Measurements from ENCODE around the gene WNT10A.
A peak's percentile ranks its signal among the peaks of the same experiment; 100 is the strongest.
"Not testable (repeated sequence)": the region's sequence is repeated elsewhere in the genome, so short reads cannot be mapped to it uniquely, and the experiment has no call there.

The WNT10A gene
- long read RNA-seq, donor 1: 0 reads
- long read RNA-seq, donor 2, partial matches to known transcripts: 0 of 1 reads
- long read RNA-seq, donor 2, other reads (novel, unspliced or antisense): 0 of 1 reads
- long read RNA-seq, donor 3: 0 reads
- long read RNA-seq, donor 4: 0 reads
- long read RNA-seq, donor 5: 0 reads
- long read RNA-seq, donor 6: 0 reads
- long read RNA-seq, donor 7: 0 reads
- long read RNA-seq, donor 8: 0 reads

DNA sequence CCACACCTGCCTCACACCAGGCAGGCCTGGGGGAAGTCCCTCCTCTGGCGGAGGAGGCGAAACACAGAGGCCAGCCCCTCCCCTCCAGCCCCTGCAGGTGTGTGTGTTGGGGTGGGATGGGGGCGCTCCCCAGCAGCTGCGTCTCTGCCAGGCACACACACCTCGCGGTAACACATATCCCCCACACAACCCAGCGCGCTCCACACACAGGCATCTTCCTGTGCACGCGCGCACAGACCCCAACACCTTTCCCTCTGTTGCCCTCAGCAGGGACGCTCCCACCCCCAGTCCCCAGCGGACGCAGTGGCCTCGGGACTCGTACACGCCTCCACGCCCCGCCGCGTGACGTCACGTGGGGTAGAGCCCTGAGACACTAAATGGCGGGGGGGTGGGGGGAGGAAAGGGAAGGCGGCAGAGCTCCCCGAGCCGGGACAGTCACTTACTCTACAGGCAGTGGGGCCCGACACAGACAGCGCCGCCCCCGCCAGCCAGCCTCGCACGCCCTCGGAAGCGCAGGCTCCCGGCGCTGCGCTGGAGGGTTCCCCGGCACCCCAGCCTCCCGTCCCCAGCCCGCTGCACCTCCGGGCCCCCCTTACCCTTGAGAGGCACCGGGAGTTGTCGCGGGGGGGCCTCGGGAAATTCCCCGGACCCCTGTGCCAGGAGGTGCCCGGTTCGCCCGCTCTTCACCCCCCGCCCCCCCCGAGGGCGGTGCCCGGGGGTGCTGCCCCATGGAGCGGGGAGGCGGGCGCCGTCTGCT is at the start of gene WNT10A:
TSS of gene WNT10A (plus strand) at position 751 of the 757 bp plus-strand sequence. CDS start 144 bp downstream, outside the sequence.
- DNase-seq: no peak

DNA sequence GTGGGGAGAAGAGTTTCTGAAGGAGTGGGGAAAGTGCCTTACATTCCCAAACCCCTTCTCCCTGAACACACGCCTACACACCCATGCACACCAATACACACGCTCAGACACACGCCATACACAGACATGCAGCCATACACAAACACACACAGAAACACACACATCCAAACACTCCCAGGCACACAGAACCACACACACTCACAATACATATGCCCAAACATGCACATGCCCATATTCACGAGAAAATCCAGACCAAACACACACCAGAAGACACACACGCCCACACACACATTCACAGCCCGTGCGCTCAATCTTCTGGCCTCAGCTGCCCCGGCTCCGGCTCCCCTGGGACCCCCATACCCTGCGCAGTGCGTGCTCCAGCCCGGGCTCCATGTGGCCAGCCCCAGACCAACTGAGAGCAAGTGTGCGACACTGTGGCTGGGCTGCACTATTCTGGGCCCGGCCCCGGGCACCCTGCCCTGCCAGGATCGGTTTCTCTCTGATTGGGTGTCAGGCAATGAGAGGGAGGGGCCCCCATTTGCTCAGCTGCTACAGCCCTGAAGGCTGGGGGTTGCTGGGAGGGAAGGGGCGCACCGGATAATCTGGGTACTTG is 49.2 kb upstream of the WNT10A start, which contains the start of gene PRKAG3:
TSS of gene PRKAG3 (minus strand) at position 426 of the 613 bp plus-strand sequence.
- no peak for DNase-seq

DNA sequence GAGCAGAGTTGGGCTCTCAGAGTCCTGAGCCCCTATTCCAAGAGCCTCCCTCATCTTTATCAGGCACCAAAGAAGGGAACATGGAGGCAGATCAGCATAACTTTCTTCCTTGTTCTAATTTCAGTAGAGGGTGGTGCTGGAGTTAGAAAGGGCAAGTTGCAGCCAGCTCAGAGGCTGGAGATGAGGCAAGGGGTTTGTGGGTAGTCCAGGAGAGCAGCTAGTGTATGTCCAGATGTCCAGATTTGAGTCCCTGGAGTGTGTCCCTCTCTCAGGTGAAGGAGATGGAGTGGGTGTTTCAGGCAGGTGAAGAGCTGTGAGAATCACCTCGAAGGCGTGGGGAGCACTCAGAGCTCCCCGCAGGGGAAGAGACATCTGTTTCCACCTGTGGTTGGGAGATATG is 48.6 kb upstream of the WNT10A start:
- no peak for DNase-seq

DNA sequence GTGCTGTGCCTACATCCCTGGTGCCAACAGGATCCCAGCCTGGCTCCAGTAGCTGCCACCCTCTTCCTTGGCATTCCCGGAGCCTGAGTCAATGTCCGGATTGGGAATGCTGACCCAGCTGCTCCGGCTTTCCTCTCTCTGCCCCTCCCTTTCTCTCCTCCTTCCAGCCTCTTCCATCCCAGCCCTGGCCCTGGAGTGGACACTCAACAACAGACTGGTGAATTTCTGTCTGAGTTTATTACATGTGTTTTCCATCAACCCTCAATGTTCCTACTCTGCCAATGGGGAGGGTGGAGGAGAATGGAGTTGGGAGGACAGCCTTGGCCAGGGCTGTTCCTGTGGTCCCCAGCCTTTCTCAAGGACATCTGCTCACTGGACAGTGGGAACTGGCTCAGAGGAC is 48.1 kb upstream of the WNT10A start:
- DNase-seq: no peak

DNA sequence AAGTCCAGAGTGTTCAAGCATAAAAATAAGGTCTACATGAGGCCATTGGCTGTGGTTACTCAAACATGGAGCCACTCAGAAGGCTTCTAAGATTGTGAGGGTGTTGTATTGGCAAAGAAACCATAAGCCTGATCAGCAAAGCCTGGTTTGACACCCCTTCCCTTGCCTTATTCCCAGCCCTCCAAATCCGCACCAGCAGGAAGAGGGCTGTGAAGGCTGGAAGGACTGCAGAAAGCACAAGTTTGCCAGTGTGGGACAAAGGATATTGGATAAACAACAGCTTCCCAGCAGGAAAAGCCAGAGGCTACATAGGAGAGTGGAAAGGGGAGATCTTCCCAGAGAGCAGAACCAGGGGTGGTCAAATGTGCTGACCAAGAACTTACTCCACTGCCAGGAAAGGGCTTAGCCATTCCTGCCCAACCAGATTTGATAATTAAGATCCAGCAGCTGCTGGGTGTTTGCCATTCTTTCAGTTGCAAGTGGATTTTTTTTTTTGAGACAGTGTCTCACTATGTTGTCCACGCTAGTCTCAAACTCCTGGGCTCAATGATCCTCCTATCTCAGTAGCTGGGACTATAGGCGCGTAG is 47.5 kb upstream of the WNT10A start:
- DNase-seq: no peak

DNA sequence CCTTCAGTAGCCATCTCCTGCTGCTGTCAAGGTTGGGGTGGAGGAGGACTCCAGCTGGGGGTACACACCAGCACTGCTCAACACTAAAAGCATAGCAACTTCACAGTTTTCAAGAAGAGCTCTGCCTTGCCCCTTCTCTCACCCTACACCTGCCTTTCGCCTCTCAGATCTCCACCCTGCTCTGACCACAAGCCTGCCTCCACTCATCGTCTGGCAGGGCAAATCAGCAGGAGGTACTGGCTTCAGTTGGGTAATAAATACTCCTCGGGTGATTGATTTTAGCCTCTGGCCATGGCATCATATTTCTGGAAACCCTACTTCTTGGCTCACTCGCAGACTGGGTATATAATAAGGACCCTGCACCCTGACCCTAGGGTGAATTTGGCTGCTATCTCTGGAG is 46.0 kb upstream of the WNT10A start:
- DNase-seq: no peak

DNA sequence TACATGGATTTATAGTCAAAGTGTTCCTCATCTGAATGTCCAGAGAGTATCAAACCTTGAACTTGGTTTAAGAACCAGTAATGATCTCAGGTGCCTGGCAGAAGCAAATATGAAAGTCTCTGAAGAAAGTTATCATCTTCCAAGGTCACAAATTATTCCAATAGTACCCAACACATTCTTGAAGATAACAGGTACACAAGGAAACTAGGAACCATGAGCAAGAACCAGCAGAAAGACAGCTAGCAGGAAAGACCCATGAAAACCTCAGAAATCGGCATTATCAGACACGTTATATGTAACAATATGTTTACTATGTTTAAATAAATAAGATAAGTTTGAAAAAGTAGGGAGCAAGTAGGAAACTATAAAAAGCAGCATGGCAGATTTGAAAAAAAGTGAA is 43.2 kb upstream of the WNT10A start:
- DNase-seq: no peak

DNA sequence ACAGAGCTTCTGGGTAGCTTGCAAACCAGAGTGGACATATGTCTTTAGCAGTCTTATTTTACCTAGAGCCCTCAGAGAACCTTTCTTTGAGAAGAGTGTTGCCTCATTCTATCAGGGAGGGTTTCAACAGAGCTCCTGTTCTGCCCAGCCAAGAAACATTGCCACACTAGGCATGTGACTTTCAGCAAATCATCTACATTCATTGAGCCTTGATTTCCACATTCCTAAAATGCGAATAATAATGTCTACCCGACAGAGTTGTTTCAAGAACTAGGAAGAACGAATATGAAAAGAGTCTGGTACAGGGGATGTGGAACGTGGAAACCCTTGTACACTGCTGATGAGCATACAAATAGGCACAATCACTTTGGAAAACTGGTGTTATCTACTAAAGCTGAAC is 41.2 kb upstream of the WNT10A start:
- DNase-seq: no peak

DNA sequence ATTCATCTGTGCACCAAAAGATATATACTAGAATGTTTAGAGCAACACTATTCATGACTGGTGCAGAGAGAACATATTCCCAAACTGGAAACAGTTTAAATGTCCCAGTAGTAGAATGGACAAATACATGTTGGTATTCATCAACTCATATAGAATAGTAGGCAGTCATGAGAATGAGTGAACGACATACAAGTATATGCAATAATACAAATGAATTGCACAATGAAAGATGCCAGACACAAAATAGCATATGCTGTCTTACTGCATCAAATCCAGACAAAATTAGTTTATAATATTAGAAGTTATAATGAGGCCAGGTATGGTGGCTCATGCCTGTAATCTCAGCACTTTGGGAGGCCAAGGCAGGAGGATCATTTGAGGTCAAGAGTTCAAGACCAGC is 40.8 kb upstream of the WNT10A start:
- DNase-seq: no peak

DNA sequence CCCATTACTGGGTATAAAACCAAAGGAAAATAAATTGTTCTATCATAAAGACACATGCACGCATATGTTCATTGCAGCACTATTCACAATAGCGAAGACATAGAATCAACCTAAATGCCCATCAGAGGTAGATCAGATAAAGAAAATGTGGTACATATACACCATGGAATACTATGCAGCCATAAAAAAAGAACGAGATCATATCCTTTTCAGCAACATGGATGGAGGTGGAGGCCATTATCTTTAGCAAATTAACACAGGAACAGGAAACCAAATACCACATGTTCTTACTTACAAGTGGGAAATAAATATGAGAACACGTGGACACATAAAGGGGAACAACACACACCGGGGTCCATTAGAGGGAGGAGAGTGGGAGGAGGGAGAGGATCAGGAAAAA is 36.3 kb upstream of the WNT10A start:
- DNase-seq: not testable (repeated sequence)

DNA sequence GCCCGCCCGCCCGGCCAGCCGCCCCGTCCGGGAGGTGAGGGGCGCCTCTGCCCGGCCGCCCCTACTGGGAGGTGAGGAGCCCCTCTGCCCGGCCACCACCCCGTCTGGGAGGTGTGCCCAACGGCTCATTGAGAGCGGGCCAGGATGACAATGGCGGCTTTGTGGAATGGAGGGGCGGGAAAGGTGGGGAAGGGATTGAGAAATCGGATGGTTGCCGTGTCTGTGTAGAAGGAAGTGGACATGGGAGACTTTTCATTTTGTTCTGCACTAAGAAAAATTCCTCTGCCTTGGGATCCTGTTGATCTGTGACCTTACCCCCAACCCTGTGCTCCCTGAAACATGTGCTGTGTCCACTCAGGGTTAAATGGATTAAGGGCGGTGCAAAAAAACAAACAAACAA is 33.7 kb upstream of the WNT10A start:
- not testable (repeated sequence) for DNase-seq

DNA sequence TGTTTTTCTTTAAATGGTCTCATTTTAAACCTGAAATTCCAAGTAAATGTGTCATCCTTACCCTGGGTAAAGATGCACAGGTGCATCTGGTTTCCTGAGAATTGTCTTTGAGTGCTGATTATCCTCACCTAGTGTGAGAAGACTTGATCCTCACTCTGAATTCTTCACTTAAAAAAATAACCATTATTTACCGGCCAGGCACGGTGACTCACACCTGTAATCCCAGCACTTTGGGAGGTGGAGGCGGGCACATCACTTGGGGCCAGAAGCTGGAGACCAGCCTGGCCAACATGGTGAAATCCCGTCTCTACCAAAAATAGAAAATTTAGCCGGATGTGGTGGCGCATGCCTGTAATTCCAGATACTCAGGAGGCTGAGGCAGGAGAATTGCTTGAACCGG is 30.9 kb upstream of the WNT10A start:
- DNase-seq: no peak

DNA sequence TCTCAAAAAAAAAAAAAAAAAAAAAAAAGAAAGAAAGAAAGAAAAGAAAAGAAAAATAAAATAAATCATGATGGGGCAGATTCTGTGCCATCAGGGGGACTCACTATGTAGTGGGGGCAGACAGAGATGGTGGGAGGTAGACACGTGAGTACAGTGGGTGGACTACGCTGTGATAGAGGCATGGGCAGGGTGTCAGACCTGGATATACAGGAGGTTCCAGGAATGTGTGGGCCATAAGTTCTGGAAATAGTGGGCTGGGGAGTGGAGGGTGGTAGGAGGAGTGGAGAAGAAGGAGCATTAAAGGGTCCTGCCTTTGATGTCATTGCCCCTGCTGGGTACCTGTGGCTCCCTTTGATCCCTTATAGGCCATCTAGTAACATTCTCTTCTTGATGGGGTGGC is 29.9 kb upstream of the WNT10A start:
- DNase-seq: no peak

DNA sequence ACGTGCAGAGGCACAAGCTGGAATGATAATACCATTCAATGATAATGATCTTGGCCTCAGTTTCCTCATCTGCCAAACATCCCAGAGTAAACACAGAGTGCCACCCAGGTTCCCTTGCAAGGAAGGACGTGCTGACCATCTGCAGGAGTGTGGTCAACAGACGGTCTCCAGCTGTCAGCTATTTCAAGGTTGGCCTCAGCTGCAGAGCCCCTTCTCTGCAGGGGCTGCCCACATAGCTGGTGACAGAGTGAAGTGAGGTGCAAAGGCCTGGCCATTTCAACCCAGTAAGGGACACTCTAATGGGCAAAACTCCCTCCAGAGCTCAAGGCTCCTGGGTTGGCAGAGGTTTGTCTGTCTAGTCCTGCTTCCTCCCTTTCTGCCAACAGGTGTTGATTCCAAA is 29.4 kb upstream of the WNT10A start:
- no peak for DNase-seq

DNA sequence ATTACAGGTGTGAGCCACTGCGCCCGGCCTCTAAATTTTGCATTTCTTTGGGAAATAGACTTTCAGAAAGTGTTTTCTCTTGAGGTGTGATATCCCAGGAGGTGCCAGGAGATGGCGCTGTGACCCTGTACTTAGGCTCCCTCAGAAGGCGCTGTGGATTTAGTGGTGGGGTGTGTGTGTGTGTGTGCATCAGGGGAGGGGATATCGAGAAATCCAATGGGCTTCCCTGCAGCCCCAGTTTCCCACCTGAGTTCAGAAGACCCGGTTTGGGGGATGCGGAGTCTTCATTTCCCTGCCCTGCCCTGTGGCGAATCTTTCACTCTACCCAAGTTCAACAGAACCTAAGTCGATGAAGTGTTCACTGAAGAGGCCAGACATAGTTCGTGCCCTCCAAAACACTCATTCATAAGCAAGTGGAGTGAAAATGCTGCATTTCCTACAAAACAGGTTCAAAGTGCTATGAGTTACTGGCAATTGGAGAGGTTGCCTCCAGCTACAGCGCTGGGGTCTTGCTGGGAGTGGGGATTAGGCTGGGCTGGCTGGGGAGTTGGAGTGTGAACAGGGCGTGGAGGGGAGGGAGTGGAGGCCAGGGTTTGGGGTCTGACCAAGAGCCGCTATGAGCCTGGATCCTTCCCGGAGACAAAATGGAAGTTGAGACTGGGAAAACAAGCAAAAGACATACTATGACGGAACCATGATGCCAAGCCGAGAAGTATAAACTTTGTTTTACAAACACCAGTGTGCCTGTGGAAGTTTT is 27.6 kb upstream of the WNT10A start:
- DNase-seq: peak; percentile 57

DNA sequence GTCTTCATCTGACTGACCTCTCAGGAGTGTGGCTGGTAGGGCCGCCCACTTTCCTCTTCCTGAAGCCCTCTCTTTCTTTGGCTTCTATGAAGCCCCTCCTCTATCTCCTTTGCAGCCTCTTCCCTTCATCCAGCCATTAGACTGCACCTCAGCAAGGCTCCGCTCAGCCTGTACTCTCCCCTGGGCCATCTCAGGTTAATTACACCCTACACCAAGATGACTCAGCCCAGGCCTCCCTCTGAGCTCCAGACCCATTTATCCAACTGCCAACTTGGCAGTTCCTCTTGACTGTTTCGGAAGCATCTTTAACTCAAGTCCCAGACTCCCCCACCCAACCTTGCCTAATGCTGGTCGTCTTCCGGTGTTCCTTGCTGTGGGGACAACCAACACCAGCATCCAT is 26.9 kb upstream of the WNT10A start:
- no peak for DNase-seq

DNA sequence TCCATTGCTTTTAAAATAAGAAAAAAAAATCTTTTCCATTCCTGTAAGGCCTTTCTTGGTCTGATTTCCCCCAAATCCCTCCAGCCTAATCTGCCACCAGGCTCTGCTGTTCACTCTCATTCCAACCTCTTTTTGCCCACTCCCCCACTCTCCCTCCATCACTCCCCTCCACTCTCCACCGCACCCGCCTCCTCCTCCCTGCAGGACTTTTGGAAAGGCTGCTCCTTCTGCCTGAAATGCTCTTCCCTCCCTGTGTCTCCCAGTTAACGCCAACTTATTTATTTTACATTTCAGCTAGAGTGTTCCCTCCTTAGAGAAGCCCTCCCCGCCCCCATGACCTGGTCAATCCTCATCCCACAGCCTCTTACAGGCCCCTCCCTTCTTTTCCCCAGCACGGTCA is 25.8 kb upstream of the WNT10A start:
- no peak for DNase-seq

DNA sequence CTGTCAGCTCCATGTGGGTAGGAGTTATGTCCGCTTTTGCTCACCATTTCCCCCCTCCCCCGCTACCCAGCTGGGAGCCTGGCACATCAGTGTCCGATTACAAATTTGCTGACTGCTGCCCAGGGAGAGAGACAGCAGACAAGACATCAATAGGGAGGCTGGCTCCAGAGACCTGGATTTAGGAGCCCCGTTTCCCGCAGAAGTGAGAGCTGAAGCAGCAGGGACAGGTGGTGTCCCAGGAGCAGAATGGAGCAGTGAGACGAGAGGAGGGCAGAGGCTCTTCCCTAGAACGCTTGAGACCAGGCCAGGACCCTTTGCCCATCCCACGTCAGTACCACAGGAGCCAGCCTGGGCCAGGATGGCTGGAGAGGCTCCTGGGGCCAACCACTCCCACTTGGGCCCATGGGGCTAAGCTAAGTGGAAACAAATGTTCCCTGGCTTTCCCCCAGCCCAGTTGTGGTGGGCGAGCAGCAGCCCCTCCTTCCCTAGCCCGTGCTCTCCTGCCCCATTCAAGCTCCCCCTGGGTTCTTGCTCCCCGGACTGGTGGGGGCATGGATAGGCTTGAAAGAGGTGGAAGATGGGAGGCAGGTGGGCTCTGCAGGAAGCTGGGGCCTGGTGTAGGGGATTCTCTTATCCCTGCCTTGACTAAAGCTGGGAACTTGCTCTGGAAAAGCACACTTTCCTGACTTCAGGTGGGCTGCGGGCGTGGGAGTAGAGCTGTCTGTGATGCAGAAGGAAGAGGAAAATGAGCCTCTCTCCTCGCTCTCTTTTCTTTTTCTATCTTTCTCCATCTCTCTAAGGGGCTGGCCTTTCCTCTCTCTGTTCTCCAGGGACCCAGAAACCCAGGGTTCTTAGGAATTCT is 25.1 kb upstream of the WNT10A start:
- DNase-seq: no peak

DNA sequence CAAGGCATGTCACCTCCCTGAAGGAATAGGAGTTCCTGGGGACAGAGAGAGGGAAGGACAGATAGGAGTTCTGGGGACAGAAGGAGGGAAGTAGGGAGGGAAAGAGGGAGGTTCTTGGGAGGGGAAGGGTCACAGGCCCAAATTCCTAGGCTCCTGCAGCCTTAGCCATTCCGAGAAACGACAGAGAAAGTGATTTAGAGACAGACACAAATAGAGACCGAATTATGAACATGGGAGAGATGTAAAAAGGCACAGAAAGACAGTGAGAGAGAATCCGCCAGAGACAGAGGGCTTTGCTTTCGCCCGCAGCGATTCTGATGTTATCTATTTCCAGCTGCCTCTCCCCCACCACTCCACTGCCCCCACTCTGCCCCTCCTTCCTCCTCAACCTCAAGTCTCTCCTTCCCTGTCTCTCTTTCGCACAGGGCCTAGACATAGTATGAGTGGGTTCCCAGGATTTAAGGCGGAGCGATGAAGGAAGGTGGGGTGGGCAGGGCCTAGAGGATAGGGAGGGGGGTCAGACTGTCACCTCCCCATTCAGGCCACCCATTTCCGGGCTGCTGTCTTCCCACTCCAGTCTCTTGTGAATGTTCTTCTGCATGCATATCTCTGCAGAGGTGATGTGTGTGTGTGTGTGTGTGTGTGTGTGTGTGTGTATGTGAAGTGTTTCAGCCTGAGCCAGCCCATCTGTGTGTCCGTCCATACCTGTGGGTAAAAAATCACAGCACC is 24.3 kb upstream of the WNT10A start:
- no peak for DNase-seq

DNA sequence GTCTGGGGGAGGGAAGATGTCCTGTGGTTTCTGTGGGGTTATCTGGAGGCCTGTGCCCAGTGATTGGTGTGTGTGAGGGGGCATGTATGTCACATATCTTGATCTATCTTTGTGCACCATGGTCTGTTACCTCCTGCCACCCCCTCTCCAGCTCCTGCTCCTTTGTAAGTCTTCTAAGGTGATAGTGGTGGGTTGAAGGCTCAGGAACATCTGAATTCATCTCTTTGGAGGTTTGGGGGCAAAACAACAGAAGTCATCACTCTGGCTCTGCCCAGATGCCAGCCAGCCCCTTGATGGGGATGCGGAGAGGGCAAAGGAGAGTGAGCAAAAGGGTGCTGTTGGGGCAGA is 23.8 kb upstream of the WNT10A start:
- DNase-seq: no peak
